Activated T-helper 2 cell treated with anti-CD3 and anti-CD28 coated beads, Interferon-gamma antibody, Interleukin-2, Interleukin-4, amounts not matched to agents 10 μg/mL and 5 μg/mL and 100 μg/mL, durations not matched to agents 14 hours and 24 hours and 36 hours (primary cell): ENCODE results near the gene APBB1IP. TPM values are rescaled to one million over a fixed set of nuclear protein-coding genes. Genes with fewer than 3 reads are reported as not detected.
"Not testable (repeated sequence)": the region's sequence is repeated elsewhere in the genome, so short reads cannot be mapped to it uniquely, and the experiment has no call there.

Source experiments
- DNase-seq: peaks from one replicate; pipeline ENCODE4 v3.0.0; 2021; ENCODE audit warnings: low spot score
- H3K27ac Mint-ChIP-seq: one replicate; pipeline ENCODE4 v1.8.0; 2021; ENCODE audit warnings: mixed read lengths
- H3K27me3 Mint-ChIP-seq: one replicate; pipeline ENCODE4 v1.8.0; 2021; ENCODE audit warnings: low read depth, mixed read lengths
- H3K36me3 Mint-ChIP-seq: one replicate; pipeline ENCODE4 v1.8.0; 2021; ENCODE audit warnings: low read depth, mixed read lengths
- H3K4me1 Mint-ChIP-seq: one replicate; pipeline ENCODE4 v1.8.0; 2021; ENCODE audit warnings: low read depth, mixed read lengths
- H3K4me3 Mint-ChIP-seq: one replicate; pipeline ENCODE4 v1.8.0; 2021; ENCODE audit warnings: low read depth, mild to moderate bottlenecking, moderate library complexity, mixed read lengths
- H3K9me3 Mint-ChIP-seq: one replicate; pipeline ENCODE4 v1.8.0; 2021; ENCODE audit warnings: mixed read lengths
- intact Hi-C: fragments of 100-400 bp; cut with micrococcal nuclease; formaldehyde crosslinking; loops from one replicate; pipeline ENCODE4 v1.15.1; 2023
- total RNA-seq: library from RNA; stranded (reverse); gene quantifications from 2 replicates; pipeline ENCODE4 v1.2.3, GENCODE V29; 2022

APBB1IP gene
- total RNA-seq, 1 donor from 2014 or later, result 47.4 TPM

- Mint-ChIP-seq H3K27me3 (no peaks in the 10 kb centered on the region), H3K27ac (peak overlapping the region; percentile 92), H3K4me3 (peak overlapping the region; percentile 55), H3K9me3 (peaks cover 6% of the 10 kb centered on the region), H3K36me3 (peaks cover 67% of the 10 kb centered on the region), H3K4me1 (peaks cover 68% of the 10 kb centered on the region)
- no peak for DNase-seq
- intact Hi-C loops, result loop anchor here (2.0 to 10.0 kb wide), 2 partner anchors 19 to 1887 kb away; no protein-coding TSS in a partner anchor
Measured at GRCh38 chr10:26448292-26448691, 10.2 kb downstream of the APBB1IP start.

- intact Hi-C loops, result loop anchor here (2.0 to 10.0 kb wide), 2 partner anchors 18 to 1886 kb away; no protein-coding TSS in a partner anchor
- peaks cover 69% of the 10 kb centered on the region for H3K36me3 Mint-ChIP-seq
Measured at GRCh38 chr10:26448706-26449435, 10.7 kb downstream of the APBB1IP start.

DNA sequence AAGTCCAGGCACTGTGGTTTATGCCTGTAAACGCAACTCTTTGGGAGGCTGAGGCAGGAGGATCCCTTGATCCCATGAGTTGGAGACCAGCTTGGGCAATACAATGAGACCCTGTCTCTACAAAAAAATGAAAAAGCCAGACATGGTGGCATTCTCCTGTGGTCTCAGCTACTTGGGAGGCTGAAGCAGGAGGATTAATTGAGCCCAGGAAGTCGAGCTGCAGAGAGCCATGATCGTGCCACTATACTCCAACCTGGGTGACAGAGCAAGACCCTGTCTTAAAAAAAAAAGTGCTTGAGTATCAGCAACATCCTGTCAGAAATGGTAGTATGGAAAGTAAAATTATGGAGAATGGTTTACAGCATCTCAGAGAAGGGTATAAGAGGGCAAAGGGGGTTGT is 11.6 kb downstream of the APBB1IP start:
- intact Hi-C loops, result loop anchor here (2.0 to 10.0 kb wide), 2 partner anchors 17 to 1885 kb away; no protein-coding TSS in a partner anchor
- Mint-ChIP-seq H3K27ac (peak overlapping the region; percentile 36), H3K4me1 (peaks cover 66% of the 10 kb centered on the region), H3K9me3 (peaks cover 6% of the 10 kb centered on the region), H3K4me3 (no peak overlapping the region), H3K27me3 (no peaks in the 10 kb centered on the region), H3K36me3 (peaks cover 67% of the 10 kb centered on the region)
- DNase-seq, result no peak

More at GRCh38 chr10:26448706-26449435, 10.7 kb downstream of the APBB1IP start:
- H3K4me1 Mint-ChIP-seq, result peaks cover 71% of the 10 kb centered on the region
- peak overlapping the region; percentile 92 for H3K27ac Mint-ChIP-seq
- peak; percentile 77 for DNase-seq
- H3K9me3 Mint-ChIP-seq, result peaks cover 6% of the 10 kb centered on the region
- H3K4me3 Mint-ChIP-seq, result peak overlapping the region; percentile 55
- no peaks in the 10 kb centered on the region for H3K27me3 Mint-ChIP-seq

GRCh38 chr10:26451903-26452302 is 13.8 kb downstream of the APBB1IP start:
- Mint-ChIP-seq H3K4me3 (no peak overlapping the region), H3K9me3 (peaks cover under 1% of the 10 kb centered on the region), H3K4me1 (peaks cover 65% of the 10 kb centered on the region), H3K36me3 (peaks cover 62% of the 10 kb centered on the region), H3K27me3 (no peaks in the 10 kb centered on the region), H3K27ac (no peak overlapping the region)
- intact Hi-C loops, result no loop called here
- no peak for DNase-seq

GRCh38 chr10:26453850-26454249 is 15.7 kb downstream of the APBB1IP start:
- H3K36me3 Mint-ChIP-seq, result peaks cover 69% of the 10 kb centered on the region
- intact Hi-C loops, result no loop called here
- H3K4me1 Mint-ChIP-seq, result peaks cover 64% of the 10 kb centered on the region
- no peaks in the 10 kb centered on the region for H3K27me3 Mint-ChIP-seq
- DNase-seq, result no peak
- no peak overlapping the region for H3K27ac Mint-ChIP-seq
- no peak overlapping the region for H3K4me3 Mint-ChIP-seq
- peaks cover 4% of the 10 kb centered on the region for H3K9me3 Mint-ChIP-seq

DNA sequence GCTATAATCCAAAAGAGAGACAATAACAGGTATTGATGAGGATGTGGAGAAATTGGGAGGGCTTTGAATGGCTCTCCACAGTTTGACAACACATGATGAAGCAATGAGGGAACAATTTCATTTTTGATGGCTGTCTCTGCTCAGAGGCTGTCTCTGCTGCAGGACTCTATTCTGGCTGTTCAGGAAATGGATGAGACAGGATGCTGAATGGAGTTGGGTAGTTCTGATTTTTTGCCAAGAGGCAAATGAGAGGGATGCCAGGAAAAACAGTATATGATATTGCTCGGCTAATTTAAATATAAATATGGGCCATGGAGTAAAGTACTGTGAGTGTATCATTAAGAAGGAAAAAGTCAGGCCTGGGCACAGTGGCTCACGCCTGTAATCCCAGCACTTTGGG is 16.8 kb downstream of the APBB1IP start:
- H3K27ac Mint-ChIP-seq, result no peak overlapping the region
- intact Hi-C loops, result no loop called here
- DNase-seq, result no peak
- H3K4me3 Mint-ChIP-seq, result no peak overlapping the region
- H3K9me3 Mint-ChIP-seq, result peaks cover 4% of the 10 kb centered on the region
- no peaks in the 10 kb centered on the region for H3K27me3 Mint-ChIP-seq
- H3K4me1 Mint-ChIP-seq, result peaks cover 53% of the 10 kb centered on the region
- peaks cover 66% of the 10 kb centered on the region for H3K36me3 Mint-ChIP-seq

DNA sequence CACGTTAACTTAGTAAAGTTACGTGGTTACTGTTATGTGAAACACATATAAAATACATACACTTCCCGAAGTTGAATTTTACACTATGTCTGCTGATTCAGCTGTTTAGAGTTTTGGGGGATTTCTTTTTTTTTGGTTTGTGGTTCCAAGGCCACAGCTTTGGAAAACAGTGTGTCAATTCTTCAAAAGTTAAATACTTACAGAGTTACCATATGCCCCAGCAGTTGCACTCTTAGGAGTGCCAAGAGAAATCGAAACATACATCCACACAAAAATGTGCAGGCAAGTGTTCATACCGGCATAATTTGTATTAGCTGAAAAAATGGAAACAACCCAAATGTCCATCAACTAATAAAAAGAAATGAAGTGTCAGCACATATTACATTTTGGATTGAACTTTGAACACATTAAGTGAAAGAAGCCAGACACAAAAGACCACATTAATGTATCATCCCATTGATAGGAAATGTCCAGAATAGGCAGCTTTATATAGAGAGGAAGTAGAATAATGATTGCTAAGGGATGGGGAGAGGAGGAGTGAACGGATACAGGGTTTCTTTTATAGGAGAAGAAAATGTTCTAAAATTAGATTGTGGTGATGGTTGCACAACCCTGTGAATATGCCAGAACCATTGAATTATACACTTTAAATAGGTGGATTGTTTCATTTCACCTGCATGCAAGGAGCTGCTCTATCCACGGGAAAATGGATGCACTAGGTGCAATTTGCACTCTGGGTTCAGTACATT is 17.6 kb downstream of the APBB1IP start:
- no peak for DNase-seq
- Mint-ChIP-seq H3K4me1 (peaks cover 51% of the 10 kb centered on the region), H3K27ac (peak overlapping the region; percentile 24), H3K36me3 (peaks cover 65% of the 10 kb centered on the region), H3K9me3 (peaks cover 4% of the 10 kb centered on the region), H3K4me3 (no peak overlapping the region), H3K27me3 (no peaks in the 10 kb centered on the region)
- intact Hi-C loops, result no loop called here

- Mint-ChIP-seq H3K9me3 (peaks cover 4% of the 10 kb centered on the region), H3K27me3 (no peaks in the 10 kb centered on the region), H3K36me3 (peaks cover 65% of the 10 kb centered on the region), H3K4me1 (peaks cover 47% of the 10 kb centered on the region), H3K27ac (peak overlapping the region; percentile 12), H3K4me3 (no peak overlapping the region)
- intact Hi-C loops, result no loop called here
- DNase-seq, result no peak
Measured at GRCh38 chr10:26457088-26457487, 18.9 kb downstream of the APBB1IP start.

DNA sequence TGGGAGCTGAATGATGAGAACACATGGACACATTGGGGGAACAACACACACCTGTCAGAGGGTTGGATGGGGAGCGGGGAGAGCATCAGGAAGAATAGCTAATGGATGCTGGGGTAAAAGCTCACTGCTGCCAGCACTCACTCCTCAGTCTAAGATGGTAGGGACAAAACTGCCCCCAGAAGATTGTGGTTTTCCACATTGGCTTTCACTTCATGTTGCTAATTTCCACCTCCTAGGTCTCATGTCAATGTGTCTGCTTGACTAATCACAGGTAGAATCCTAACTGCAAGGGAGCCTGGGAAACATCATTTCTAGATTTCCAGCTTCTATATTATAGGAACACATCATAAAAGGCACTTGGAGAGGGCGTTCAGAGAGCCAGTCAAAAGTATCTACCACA is 22.6 kb downstream of the APBB1IP start:
- intact Hi-C loops, result no loop called here
- Mint-ChIP-seq H3K4me1 (peaks cover 38% of the 10 kb centered on the region), H3K4me3 (no peak overlapping the region), H3K27me3 (no peaks in the 10 kb centered on the region), H3K9me3 (peaks cover 8% of the 10 kb centered on the region), H3K27ac (no peak overlapping the region), H3K36me3 (peaks cover 66% of the 10 kb centered on the region)
- DNase-seq, result no peak

- no peak overlapping the region for H3K4me3 Mint-ChIP-seq
- H3K36me3 Mint-ChIP-seq, result peaks cover 69% of the 10 kb centered on the region
- no peak overlapping the region for H3K27ac Mint-ChIP-seq
- H3K4me1 Mint-ChIP-seq, result peaks cover 36% of the 10 kb centered on the region
- DNase-seq, result no peak
- H3K27me3 Mint-ChIP-seq, result no peaks in the 10 kb centered on the region
- H3K9me3 Mint-ChIP-seq, result peaks cover 5% of the 10 kb centered on the region
- intact Hi-C loops, result no loop called here
Measured at GRCh38 chr10:26463986-26464385, 25.8 kb downstream of the APBB1IP start.

DNA sequence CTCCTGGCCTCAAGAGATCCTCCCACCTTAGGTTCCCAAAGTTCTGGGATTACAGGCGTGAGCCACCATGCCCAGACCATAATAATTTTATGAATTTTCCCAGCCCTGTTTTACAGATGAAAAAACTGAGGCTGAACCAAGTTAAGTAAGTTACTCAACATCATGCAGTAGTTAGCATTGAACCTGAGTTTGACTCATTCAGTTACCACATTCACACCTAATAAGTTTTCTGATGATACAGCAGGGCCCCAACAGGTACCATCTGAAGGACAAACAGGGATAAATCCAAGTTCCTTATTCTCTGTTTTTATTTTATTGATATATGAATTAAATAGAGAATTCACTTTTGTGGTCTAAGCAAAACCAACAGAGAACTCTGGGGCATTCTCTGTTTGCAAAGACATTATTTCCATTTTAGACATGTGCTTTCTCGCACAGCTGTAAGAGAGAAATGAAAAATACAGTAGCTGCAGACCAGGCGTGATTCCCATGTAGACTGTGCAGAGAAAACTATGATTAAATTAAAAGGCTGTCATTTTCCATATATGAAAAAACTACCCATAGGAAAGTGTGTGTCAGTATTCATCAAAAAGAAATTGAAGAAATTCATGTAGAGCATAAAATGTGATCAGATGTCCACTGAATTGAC is 26.6 kb downstream of the APBB1IP start:
- H3K36me3 Mint-ChIP-seq, result peaks cover 66% of the 10 kb centered on the region
- intact Hi-C loops, result no loop called here
- H3K4me3 Mint-ChIP-seq, result no peak overlapping the region
- H3K27me3 Mint-ChIP-seq, result no peaks in the 10 kb centered on the region
- H3K27ac Mint-ChIP-seq, result no peak overlapping the region
- no peak for DNase-seq
- H3K4me1 Mint-ChIP-seq, result peaks cover 39% of the 10 kb centered on the region
- H3K9me3 Mint-ChIP-seq, result peaks cover 5% of the 10 kb centered on the region

- H3K9me3 Mint-ChIP-seq, H3K27ac Mint-ChIP-seq, H3K4me3 Mint-ChIP-seq, DNase-seq, H3K27me3 Mint-ChIP-seq: not testable (repeated sequence)
- intact Hi-C loops, result loop anchor here (2.0 kb wide), 1 partner anchor 18 kb away; no protein-coding TSS in a partner anchor
- Mint-ChIP-seq H3K36me3 (peaks cover 62% of the 10 kb centered on the region), H3K4me1 (peaks cover 44% of the 10 kb centered on the region)
Measured at GRCh38 chr10:26466531-26466930, 28.4 kb downstream of the APBB1IP start.
